22Rv1 (cell line): Measurements from ENCODE around the gene A3GALT2.

Experiments used
- H3K27ac ChIP-seq: fragments of 450-650 bp; 2 replicates; pipeline ENCODE4 v1.5.1; 2017
- CTCF ChIP-seq: fragments of 450-650 bp; IDR thresholded peaks from 2 replicates; pipeline ENCODE4 v1.5.1; 2017; ENCODE audit warnings: mild to moderate bottlenecking
- ZFX ChIP-seq: fragments of 450-650 bp; IDR thresholded peaks from 2 replicates; pipeline ENCODE4 v1.6.1; 2017; ENCODE audit warnings: antibody characterized with exemption, borderline replicate concordance

A3GALT2 gene

GRCh38 chr1:33320619-33321165 lies at the start of gene A3GALT2:
A3GALT2 (minus strand) TSS chr1:33321098; CDS start chr1:33321098, 0 bp downstream.
- H3K27ac ChIP-seq = no peak within 1 kb of the TSS
- TF ChIP-seq ZFX = no peak

- no peak for TF ChIP-seq CTCF
- TF ChIP-seq ZFX = no peak
These were observed 49.4 kb upstream of the A3GALT2 start for GRCh38 chr1:33370301-33370700.

GRCh38 chr1:33369764-33370163 lies 48.9 kb upstream of the A3GALT2 start:
- H3K27ac ChIP-seq = no peak overlapping the region
- no peak for TF ChIP-seq CTCF
- TF ChIP-seq ZFX = no peak

More at GRCh38 chr1:33370301-33370700, 49.4 kb upstream of the A3GALT2 start:
- H3K27ac ChIP-seq = no peak overlapping the region

GRCh38 chr1:33369081-33369480 lies 48.2 kb upstream of the A3GALT2 start:
- TF ChIP-seq ZFX (no peak), CTCF (no peak)
- H3K27ac ChIP-seq = no peak overlapping the region

- TF ChIP-seq ZFX = no peak
- no peak for TF ChIP-seq CTCF
- no peak overlapping the region for H3K27ac ChIP-seq
These were observed 47.5 kb upstream of the A3GALT2 start for GRCh38 chr1:33368431-33368830.

GRCh38 chr1:33367485-33368405 lies 46.8 kb upstream of the A3GALT2 start:
- peak; percentile 95 for TF ChIP-seq CTCF
- TF ChIP-seq ZFX = no peak
- H3K27ac ChIP-seq = no peak overlapping the region

- no peak for TF ChIP-seq CTCF
- no peak for TF ChIP-seq ZFX
- H3K27ac ChIP-seq = no peak overlapping the region
These were observed 46.0 kb upstream of the A3GALT2 start for GRCh38 chr1:33366762-33367484.
